ENCODE results near the gene RAB6A. TPM values are rescaled to one million over a fixed set of nuclear protein-coding genes. Genes with fewer than 3 reads are reported as not detected.

The RAB6A gene
- polyA plus RNA-seq, 2 donors, result 59.4 to 73.2 TPM

DNA sequence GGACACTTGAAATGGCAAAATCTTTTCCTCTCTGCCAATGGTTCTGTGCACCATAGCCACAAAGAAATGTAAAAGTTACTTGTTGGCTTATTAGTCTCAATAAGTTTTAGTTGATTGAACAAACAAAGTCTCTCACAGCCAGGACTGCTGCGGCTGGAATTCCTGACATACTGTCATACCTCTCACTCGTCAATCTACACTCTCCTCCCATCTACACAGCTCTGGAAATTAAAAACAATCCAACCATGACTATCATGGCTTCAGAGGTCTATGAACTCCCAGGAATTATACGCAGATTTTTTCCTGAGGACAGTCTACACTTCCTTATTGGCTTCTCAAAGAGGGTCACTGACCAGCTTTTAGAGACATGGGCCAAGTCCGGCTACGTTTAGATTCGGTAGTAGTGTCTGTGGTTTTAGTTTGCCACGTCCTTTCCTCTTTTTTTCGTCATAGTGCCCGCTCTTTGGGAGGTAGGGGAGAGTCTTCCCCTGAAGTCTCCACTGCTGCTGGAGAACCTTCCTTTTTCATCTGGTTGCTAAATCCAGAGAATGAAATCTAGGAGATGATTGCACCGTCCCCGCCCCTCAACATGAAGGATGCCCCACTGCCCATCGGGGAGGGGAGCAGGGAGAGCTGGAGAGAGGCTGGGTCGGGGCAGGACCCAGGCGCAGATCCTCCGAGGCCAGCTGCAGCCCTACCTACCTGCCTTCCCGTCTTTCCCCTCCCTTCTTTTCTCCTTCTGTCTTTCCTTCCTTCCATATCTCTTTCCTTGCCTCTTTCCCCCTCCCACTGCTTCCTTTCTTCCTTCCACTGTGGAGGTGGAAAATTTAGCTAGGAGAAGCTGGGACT, 115.5 kb downstream of the RAB6A start:
- H3K27me3 ChIP-seq (ENCODE audit: control insufficient read depth in 1 of 2, insufficient read depth in 2 of 2, low read length in 2 of 2), result no peaks in the 10 kb centered on the region
- no peaks in the 10 kb centered on the region for H3K36me3 ChIP-seq (ENCODE audit: control insufficient read depth in 2 of 2, insufficient read depth in 2 of 2, low read length in 1 of 2)
- H3K27ac ChIP-seq (ENCODE audit: low read depth in 2 of 2, low read length in 1 of 2), result no peak overlapping the region
- WGBS, 2 donors, result 54 to 58% methylated on average over 16 of the region's 16 CpGs
- peaks cover 4 to 5% of the 10 kb centered on the region in 2 donors for H3K4me1 ChIP-seq (ENCODE audit: control insufficient read depth in 2 of 2, insufficient read depth in 2 of 2, low read length in 1 of 2)
- no peak overlapping the region for H3K4me3 ChIP-seq (ENCODE audit: low read depth in 1 of 2, low read length in 2 of 2)
- no peaks in the 10 kb centered on the region for H3K9me3 ChIP-seq (ENCODE audit: control insufficient read depth in 2 of 2, insufficient read depth in 1 of 2, low read depth in 1 of 2, low read length in 1 of 2)

DNA sequence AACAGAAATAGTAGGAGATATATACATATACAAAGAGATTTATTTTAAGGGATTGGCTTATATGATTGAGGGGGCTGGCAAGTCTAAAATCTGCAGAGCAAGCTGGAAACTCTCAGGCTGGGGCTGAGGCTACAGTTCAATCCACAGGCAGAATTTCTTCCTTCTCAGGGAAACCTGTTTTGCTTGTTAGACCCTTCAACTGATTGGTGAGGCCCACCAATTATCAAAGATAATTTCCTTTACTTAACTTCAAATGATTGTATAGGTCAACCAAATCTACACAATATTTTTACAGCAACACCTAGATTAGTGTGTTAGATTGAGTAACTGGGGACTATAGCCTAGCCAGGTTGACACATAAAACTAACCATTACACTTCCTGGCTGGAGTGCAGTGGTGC, 119.2 kb downstream of the RAB6A start:
- Histone ChIP-seq H3K4me1 (ENCODE audit: control insufficient read depth in 2 of 2, insufficient read depth in 2 of 2, low read length in 1 of 2) (no peaks in the 10 kb centered on the region), H3K36me3 (ENCODE audit: control insufficient read depth in 2 of 2, insufficient read depth in 2 of 2, low read length in 1 of 2) (no peaks in the 10 kb centered on the region), H3K27me3 (ENCODE audit: control insufficient read depth in 1 of 2, insufficient read depth in 2 of 2, low read length in 2 of 2) (no peaks in the 10 kb centered on the region), H3K9me3 (ENCODE audit: control insufficient read depth in 2 of 2, insufficient read depth in 1 of 2, low read depth in 1 of 2, low read length in 1 of 2) (no peaks in the 10 kb centered on the region), H3K27ac (ENCODE audit: low read depth in 2 of 2, low read length in 1 of 2) (no peak overlapping the region), H3K4me3 (ENCODE audit: low read depth in 1 of 2, low read length in 2 of 2) (no peak overlapping the region)

DNA sequence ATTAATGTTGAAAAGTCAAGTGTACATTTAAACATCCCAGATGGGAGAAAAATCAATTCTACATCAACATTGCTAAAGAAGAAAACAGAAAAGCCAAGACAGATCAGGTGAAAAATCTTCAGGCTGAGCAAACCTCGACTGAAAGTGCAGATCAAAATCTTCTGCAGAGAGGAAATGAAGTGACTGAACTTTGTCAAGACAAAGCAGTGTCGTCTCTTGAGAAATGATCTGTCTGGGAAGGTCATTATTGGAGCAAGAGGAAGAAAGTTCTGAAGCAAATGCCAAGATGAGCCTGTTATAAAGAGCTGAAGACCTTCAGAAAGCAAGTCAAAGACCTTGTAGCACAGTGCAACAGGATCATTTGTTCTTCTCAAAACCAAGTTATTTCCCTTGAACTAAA, 120.3 kb downstream of the RAB6A start:
- Histone ChIP-seq H3K36me3 (ENCODE audit: control insufficient read depth in 2 of 2, insufficient read depth in 2 of 2, low read length in 1 of 2) (no peaks in the 10 kb centered on the region), H3K27me3 (ENCODE audit: control insufficient read depth in 1 of 2, insufficient read depth in 2 of 2, low read length in 2 of 2) (no peaks in the 10 kb centered on the region), H3K4me3 (ENCODE audit: low read depth in 1 of 2, low read length in 2 of 2) (no peak overlapping the region), H3K27ac (ENCODE audit: low read depth in 2 of 2, low read length in 1 of 2) (no peak overlapping the region), H3K4me1 (ENCODE audit: control insufficient read depth in 2 of 2, insufficient read depth in 2 of 2, low read length in 1 of 2) (no peaks in the 10 kb centered on the region), H3K9me3 (ENCODE audit: control insufficient read depth in 2 of 2, insufficient read depth in 1 of 2, low read depth in 1 of 2, low read length in 1 of 2) (no peaks in the 10 kb centered on the region)
- 44 to 48% methylated on average over 2 of the region's 2 CpGs for WGBS, 2 donors

DNA sequence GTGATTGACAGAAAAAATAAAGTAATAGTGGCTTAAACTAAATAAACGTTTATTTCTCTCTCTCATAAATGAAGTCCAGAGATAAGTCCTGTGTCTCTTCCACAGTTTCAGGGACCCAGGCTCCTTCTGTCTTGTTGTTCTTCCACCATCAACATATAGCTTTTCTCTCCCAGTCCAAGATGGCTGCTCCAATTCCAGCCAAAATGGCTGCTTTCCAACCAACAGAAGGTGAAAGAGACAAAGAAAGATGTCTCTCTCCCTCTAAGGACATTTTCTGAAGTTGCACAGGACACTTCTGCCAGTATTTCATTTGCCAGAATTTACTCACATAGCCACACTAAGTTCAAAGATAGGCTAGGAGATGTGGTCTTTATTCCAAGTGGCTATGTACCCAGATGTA, 123.9 kb downstream of the RAB6A start:
- H3K36me3 ChIP-seq (ENCODE audit: control insufficient read depth in 2 of 2, insufficient read depth in 2 of 2, low read length in 1 of 2), result no peaks in the 10 kb centered on the region
- no peaks in the 10 kb centered on the region for H3K27me3 ChIP-seq (ENCODE audit: control insufficient read depth in 1 of 2, insufficient read depth in 2 of 2, low read length in 2 of 2)
- H3K4me3 ChIP-seq (ENCODE audit: low read depth in 1 of 2, low read length in 2 of 2), result no peak overlapping the region
- no peak overlapping the region for H3K27ac ChIP-seq (ENCODE audit: low read depth in 2 of 2, low read length in 1 of 2)
- 68 to 69% methylated on average over 1 of the region's 1 CpG for WGBS, 2 donors
- H3K9me3 ChIP-seq (ENCODE audit: control insufficient read depth in 2 of 2, insufficient read depth in 1 of 2, low read depth in 1 of 2, low read length in 1 of 2), result no peaks in the 10 kb centered on the region
- no peaks in the 10 kb centered on the region for H3K4me1 ChIP-seq (ENCODE audit: control insufficient read depth in 2 of 2, insufficient read depth in 2 of 2, low read length in 1 of 2)

DNA sequence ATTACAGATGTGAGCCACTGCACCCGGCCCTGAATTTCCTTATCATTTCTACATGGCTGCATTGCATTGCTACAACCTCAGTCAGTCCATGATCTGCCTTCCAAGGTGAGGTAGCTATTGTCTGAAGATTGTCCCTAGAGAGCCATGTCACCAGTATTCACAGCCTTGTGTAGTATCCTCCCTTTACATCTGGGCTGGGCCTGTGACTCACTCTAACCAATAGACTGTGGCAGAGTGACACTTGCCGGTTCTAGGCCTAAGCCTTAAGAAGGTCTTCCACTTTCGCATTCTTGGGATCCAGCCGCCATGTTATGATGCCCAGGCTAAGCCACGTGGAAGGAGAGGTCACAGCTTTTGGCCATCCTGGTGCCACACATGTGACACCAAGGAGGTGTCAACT, 124.6 kb downstream of the RAB6A start:
- no peaks in the 10 kb centered on the region for H3K9me3 ChIP-seq (ENCODE audit: control insufficient read depth in 2 of 2, insufficient read depth in 1 of 2, low read depth in 1 of 2, low read length in 1 of 2)
- H3K4me1 ChIP-seq (ENCODE audit: control insufficient read depth in 2 of 2, insufficient read depth in 2 of 2, low read length in 1 of 2), result no peaks in the 10 kb centered on the region
- H3K27ac ChIP-seq (ENCODE audit: low read depth in 2 of 2, low read length in 1 of 2), result no peak overlapping the region
- H3K36me3 ChIP-seq (ENCODE audit: control insufficient read depth in 2 of 2, insufficient read depth in 2 of 2, low read length in 1 of 2), result no peaks in the 10 kb centered on the region
- H3K27me3 ChIP-seq (ENCODE audit: control insufficient read depth in 1 of 2, insufficient read depth in 2 of 2, low read length in 2 of 2), result no peaks in the 10 kb centered on the region
- WGBS, 2 donors, result 89 to 93% methylated on average over 5 of the region's 5 CpGs
- no peak overlapping the region for H3K4me3 ChIP-seq (ENCODE audit: low read depth in 1 of 2, low read length in 2 of 2)

DNA sequence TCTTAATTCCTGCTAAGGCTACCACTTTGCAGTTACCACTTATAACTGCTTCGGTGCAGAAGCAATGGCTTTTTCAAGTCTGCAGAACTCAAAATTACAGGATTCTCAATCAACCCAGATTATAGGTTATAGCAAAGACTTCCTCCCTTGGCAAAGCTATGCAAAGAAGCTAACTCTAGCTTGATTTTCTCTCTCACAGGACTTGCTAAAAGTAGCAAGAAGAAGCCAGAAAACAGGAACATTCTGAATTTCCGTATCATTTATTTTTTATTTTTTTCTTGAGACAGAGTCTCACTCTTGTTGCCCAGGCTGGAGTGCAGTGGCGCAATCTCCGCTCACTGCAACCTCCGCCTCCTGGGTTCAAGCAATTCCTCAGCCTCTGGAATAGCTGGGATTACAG, 125.2 kb downstream of the RAB6A start:
- Histone ChIP-seq H3K36me3 (ENCODE audit: control insufficient read depth in 2 of 2, insufficient read depth in 2 of 2, low read length in 1 of 2) (no peaks in the 10 kb centered on the region), H3K27ac (ENCODE audit: low read depth in 2 of 2, low read length in 1 of 2) (no peak overlapping the region), H3K4me1 (ENCODE audit: control insufficient read depth in 2 of 2, insufficient read depth in 2 of 2, low read length in 1 of 2) (no peaks in the 10 kb centered on the region), H3K9me3 (ENCODE audit: control insufficient read depth in 2 of 2, insufficient read depth in 1 of 2, low read depth in 1 of 2, low read length in 1 of 2) (no peaks in the 10 kb centered on the region), H3K4me3 (ENCODE audit: low read depth in 1 of 2, low read length in 2 of 2) (no peak overlapping the region), H3K27me3 (ENCODE audit: control insufficient read depth in 1 of 2, insufficient read depth in 2 of 2, low read length in 2 of 2) (no peaks in the 10 kb centered on the region)
- 92 to 93% methylated on average over 5 of the region's 5 CpGs for WGBS, 2 donors

DNA sequence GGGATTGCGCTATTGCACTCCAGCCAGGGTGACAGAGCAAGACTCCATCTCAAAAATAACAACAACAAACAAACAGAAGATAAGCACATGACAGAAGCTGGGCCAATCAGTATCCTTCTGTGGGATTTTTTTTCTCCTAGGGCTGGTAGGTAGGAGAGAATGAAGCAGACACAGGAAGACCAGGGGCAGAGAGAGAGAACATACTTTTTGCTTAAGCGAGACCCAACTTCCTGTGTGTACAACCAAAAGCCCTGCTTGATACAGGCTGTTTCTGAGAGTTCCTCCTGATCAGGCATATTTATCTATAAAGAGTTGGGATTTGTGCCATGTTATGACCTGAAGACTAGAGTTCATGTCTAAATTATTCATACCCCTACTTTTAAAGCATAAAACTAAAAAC, 126.9 kb downstream of the RAB6A start:
- WGBS, 2 donors, result 81 to 91% methylated on average over 2 of the region's 2 CpGs
- Histone ChIP-seq H3K4me1 (ENCODE audit: control insufficient read depth in 2 of 2, insufficient read depth in 2 of 2, low read length in 1 of 2) (no peaks in the 10 kb centered on the region), H3K4me3 (ENCODE audit: low read depth in 1 of 2, low read length in 2 of 2) (no peak overlapping the region), H3K27me3 (ENCODE audit: control insufficient read depth in 1 of 2, insufficient read depth in 2 of 2, low read length in 2 of 2) (no peaks in the 10 kb centered on the region), H3K36me3 (ENCODE audit: control insufficient read depth in 2 of 2, insufficient read depth in 2 of 2, low read length in 1 of 2) (no peaks in the 10 kb centered on the region), H3K27ac (ENCODE audit: low read depth in 2 of 2, low read length in 1 of 2) (no peak overlapping the region), H3K9me3 (ENCODE audit: control insufficient read depth in 2 of 2, insufficient read depth in 1 of 2, low read depth in 1 of 2, low read length in 1 of 2) (no peaks in the 10 kb centered on the region)

DNA sequence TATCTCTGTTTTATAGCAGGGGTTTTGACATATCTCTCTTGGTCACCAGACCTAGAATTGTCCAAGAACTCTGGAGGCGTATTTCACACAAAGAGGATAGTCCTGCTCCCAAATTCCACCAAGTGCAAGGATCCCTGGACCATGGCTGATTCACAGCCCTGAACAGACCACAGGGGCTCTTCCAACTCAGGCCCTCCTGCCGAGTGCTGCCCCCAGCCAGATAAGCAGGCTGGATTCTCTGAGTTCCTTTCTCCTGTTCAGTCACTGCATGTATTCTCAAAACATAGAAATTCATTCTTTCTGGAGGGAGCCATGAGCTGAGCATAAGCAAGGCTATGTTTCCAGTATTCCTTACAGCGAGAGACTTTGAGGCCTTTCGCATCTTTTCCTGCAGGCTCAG, 127.9 kb downstream of the RAB6A start:
- Histone ChIP-seq H3K36me3 (ENCODE audit: control insufficient read depth in 2 of 2, insufficient read depth in 2 of 2, low read length in 1 of 2) (no peaks in the 10 kb centered on the region), H3K4me3 (ENCODE audit: low read depth in 1 of 2, low read length in 2 of 2) (no peak overlapping the region), H3K27me3 (ENCODE audit: control insufficient read depth in 1 of 2, insufficient read depth in 2 of 2, low read length in 2 of 2) (no peaks in the 10 kb centered on the region), H3K9me3 (ENCODE audit: control insufficient read depth in 2 of 2, insufficient read depth in 1 of 2, low read depth in 1 of 2, low read length in 1 of 2) (no peaks in the 10 kb centered on the region), H3K4me1 (ENCODE audit: control insufficient read depth in 2 of 2, insufficient read depth in 2 of 2, low read length in 1 of 2) (no peaks in the 10 kb centered on the region), H3K27ac (ENCODE audit: low read depth in 2 of 2, low read length in 1 of 2) (no peak overlapping the region)
- 96% methylated on average over 4 of the region's 4 CpGs for WGBS, 2 donors

DNA sequence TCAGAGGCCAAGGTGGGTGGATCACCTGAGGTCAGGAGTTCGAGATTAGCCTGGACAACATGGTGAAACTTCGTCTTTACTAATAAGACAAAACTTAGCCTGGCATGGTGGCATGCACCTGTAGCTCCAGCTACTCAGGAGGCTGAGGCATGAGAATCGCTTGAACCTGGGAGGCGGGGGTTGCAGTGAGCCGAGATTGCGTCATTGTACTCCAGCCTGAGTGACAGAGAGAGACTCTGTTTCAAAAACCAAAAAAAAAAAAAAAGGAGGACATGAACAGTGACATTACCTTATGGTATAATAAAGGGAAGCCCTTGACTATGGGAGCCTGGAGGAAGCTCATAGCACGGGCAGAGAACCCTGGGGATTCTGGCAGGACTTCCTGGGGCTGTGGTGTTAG, 131.0 kb downstream of the RAB6A start:
- Histone ChIP-seq H3K4me3 (ENCODE audit: low read depth in 1 of 2, low read length in 2 of 2) (no peak overlapping the region), H3K36me3 (ENCODE audit: control insufficient read depth in 2 of 2, insufficient read depth in 2 of 2, low read length in 1 of 2) (no peaks in the 10 kb centered on the region), H3K27me3 (ENCODE audit: control insufficient read depth in 1 of 2, insufficient read depth in 2 of 2, low read length in 2 of 2) (no peaks in the 10 kb centered on the region), H3K27ac (ENCODE audit: low read depth in 2 of 2, low read length in 1 of 2) (no peak overlapping the region), H3K9me3 (ENCODE audit: control insufficient read depth in 2 of 2, insufficient read depth in 1 of 2, low read depth in 1 of 2, low read length in 1 of 2) (no peaks in the 10 kb centered on the region), H3K4me1 (ENCODE audit: control insufficient read depth in 2 of 2, insufficient read depth in 2 of 2, low read length in 1 of 2) (peaks cover 0 to 2% of the 10 kb centered on the region in 2 donors)
- WGBS, 2 donors, result 79 to 83% methylated on average over 7 of the region's 7 CpGs

DNA sequence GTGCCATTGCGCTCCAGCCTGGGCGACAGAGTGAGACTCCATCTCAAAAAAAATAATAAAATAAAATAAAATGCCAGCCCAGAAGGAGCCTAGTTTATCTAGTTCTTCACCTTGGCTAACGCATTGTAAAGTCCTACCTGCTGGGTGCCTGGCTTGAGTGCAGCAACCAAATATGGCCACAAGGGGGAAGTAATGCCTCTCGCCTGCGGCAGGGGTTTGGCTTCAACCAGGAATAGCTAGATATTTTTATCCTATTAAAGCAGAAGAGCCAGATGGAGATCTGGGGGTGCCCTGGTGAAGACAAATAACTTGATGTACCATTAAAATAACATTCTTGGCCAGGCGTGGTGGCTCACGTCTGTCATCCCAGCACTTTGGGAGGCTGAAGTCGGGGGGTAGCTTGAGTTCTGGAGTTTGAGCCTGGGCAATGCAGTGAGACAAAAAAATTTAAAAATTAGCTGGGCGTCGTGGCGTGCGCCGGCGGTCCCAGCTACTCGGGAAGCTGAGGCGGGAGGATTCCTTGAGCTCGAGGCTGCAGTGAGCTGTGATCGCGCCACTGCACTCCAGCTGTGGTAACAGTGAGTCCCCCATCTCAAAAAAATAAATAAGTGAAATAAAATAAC, 135.1 kb downstream of the RAB6A start:
- no peak overlapping the region for H3K27ac ChIP-seq (ENCODE audit: low read depth in 2 of 2, low read length in 1 of 2)
- no peaks in the 10 kb centered on the region for H3K36me3 ChIP-seq (ENCODE audit: control insufficient read depth in 2 of 2, insufficient read depth in 2 of 2, low read length in 1 of 2)
- WGBS, 2 donors, result 20% methylated on average over 19 of the region's 19 CpGs
- peaks cover 0 to 4% of the 10 kb centered on the region in 2 donors for H3K27me3 ChIP-seq (ENCODE audit: control insufficient read depth in 1 of 2, insufficient read depth in 2 of 2, low read length in 2 of 2)
- H3K9me3 ChIP-seq (ENCODE audit: control insufficient read depth in 2 of 2, insufficient read depth in 1 of 2, low read depth in 1 of 2, low read length in 1 of 2), result no peaks in the 10 kb centered on the region
- peaks cover 0 to 2% of the 10 kb centered on the region in 2 donors for H3K4me1 ChIP-seq (ENCODE audit: control insufficient read depth in 2 of 2, insufficient read depth in 2 of 2, low read length in 1 of 2)
- no peak overlapping the region for H3K4me3 ChIP-seq (ENCODE audit: low read depth in 1 of 2, low read length in 2 of 2)

Measured in esophagus (tissue), 2 donors.